ENCODE results near the gene UTF1. TPM values are rescaled to one million over a fixed set of nuclear protein-coding genes. Genes with fewer than 3 reads are reported as not detected.

The UTF1 gene
- under 1 TPM in 1 of 2 donors, not detected in 1; 0.52 TPM for total RNA-seq
- polyA plus RNA-seq, result under 1 TPM in 1 of 2 donors, not detected in 1; 0.06 TPM
- long read RNA-seq, donor 1, result 0 reads
- long read RNA-seq, donor 2, result 0 reads
- long read RNA-seq, donor 3, result 0 reads
- long read RNA-seq, donor 4, result 0 reads
- long read RNA-seq, donor 5, result 0 reads

GRCh38 chr10:133230044-133230361 lies at the start of gene UTF1:
TSS of gene UTF1 (plus strand) at chr10:133230217. CDS start at chr10:133230289, 72 bp downstream.
- H3K9ac ChIP-seq (ENCODE audit: insufficient read depth in 1 of 2, low read length in 2 of 2), result no peak within 1 kb of the TSS
- WGBS, 2 donors, result 1 to 3% methylated on average over 21 to 49 of the region's 49 CpGs
- H3K36me3 ChIP-seq (ENCODE audit: control insufficient read depth in 4 of 4, insufficient read depth in 4 of 4, low read length in 4 of 4), result no peaks in the 10 kb centered on the region
- H3K27me3 ChIP-seq (ENCODE audit: control insufficient read depth in 3 of 3, insufficient read depth in 3 of 3, low read length in 2 of 3), result peaks cover 35 to 54% (median 41%) of the 10 kb centered on the region in 3 donors
- TF ChIP-seq CTCF (IDR thresholded peaks at IDR 0.05; ENCODE audit: control extremely low read depth, extremely low read depth), result no peak
- H3K4me1 ChIP-seq (ENCODE audit: control insufficient read depth in 5 of 5, insufficient read depth in 5 of 5, low read length in 5 of 5), result peaks cover 0 to 5% (median 0%) of the 10 kb centered on the region in 5 donors
- DNase-seq, result no peak
- ATAC-seq (ENCODE audit: insufficient read depth, low FRiP score), result no peak
- H3K4me3 ChIP-seq, result no peak within 1 kb of the TSS
- H3K9me3 ChIP-seq (ENCODE audit: control insufficient read depth in 4 of 4, insufficient read depth in 3 of 4, low read length in 3 of 4), result peaks cover 0 to 7% (median 0%) of the 10 kb centered on the region in 4 donors
- no peak within 1 kb of the TSS for H3K27ac ChIP-seq (ENCODE audit: low read depth in 1 of 2, low read length in 1 of 2)

- Histone ChIP-seq H3K9ac (ENCODE audit: insufficient read depth in 1 of 2, low read length in 2 of 2) (no peak overlapping the region), H3K27me3 (ENCODE audit: control insufficient read depth in 3 of 3, insufficient read depth in 3 of 3, low read length in 2 of 3) (no peaks in the 10 kb centered on the region), H3K27ac (ENCODE audit: low read depth in 1 of 2, low read length in 1 of 2) (no peak overlapping the region), H3K36me3 (ENCODE audit: control insufficient read depth in 4 of 4, insufficient read depth in 4 of 4, low read length in 4 of 4) (peaks cover 0 to 7% (median 2%) of the 10 kb centered on the region in 4 donors), H3K4me3 (no peak overlapping the region), H3K4me1 (ENCODE audit: control insufficient read depth in 5 of 5, insufficient read depth in 5 of 5, low read length in 5 of 5) (no peaks in the 10 kb centered on the region), H3K9me3 (ENCODE audit: control insufficient read depth in 4 of 4, insufficient read depth in 3 of 4, low read length in 3 of 4) (peaks cover 0 to 13% (median 0%) of the 10 kb centered on the region in 4 donors)
- WGBS, 2 donors, result 90% methylated on average over 23 of the region's 23 CpGs
- ATAC-seq (ENCODE audit: insufficient read depth, low FRiP score) (no peak), DNase-seq (no peak)
- TF ChIP-seq CTCF (IDR thresholded peaks at IDR 0.05; ENCODE audit: control extremely low read depth, extremely low read depth), result no peak
These were observed 48.9 kb upstream of the UTF1 start for GRCh38 chr10:133180965-133181639.

- 76 to 85% methylated on average over 14 of the region's 14 CpGs for WGBS, 2 donors
- no peak for DNase-seq
- no peaks in the 10 kb centered on the region for H3K4me1 ChIP-seq (ENCODE audit: control insufficient read depth in 5 of 5, insufficient read depth in 5 of 5, low read length in 5 of 5)
These were observed 47.8 kb upstream of the UTF1 start for GRCh38 chr10:133182190-133182589.

More at GRCh38 chr10:133182190-133182589, 47.8 kb upstream of the UTF1 start:
- ATAC-seq (ENCODE audit: insufficient read depth, low FRiP score), result no peak
- H3K36me3 ChIP-seq (ENCODE audit: control insufficient read depth in 4 of 4, insufficient read depth in 4 of 4, low read length in 4 of 4), result peaks cover 0 to 7% (median 2%) of the 10 kb centered on the region in 4 donors
- TF ChIP-seq CTCF (IDR thresholded peaks at IDR 0.05; ENCODE audit: control extremely low read depth, extremely low read depth), result no peak
- no peaks in the 10 kb centered on the region for H3K27me3 ChIP-seq (ENCODE audit: control insufficient read depth in 3 of 3, insufficient read depth in 3 of 3, low read length in 2 of 3)
- H3K9ac ChIP-seq (ENCODE audit: insufficient read depth in 1 of 2, low read length in 2 of 2), result no peak overlapping the region
- no peak overlapping the region for H3K27ac ChIP-seq (ENCODE audit: low read depth in 1 of 2, low read length in 1 of 2)
- H3K4me3 ChIP-seq, result no peak overlapping the region
- H3K9me3 ChIP-seq (ENCODE audit: control insufficient read depth in 4 of 4, insufficient read depth in 3 of 4, low read length in 3 of 4), result peaks cover 0 to 12% (median 0%) of the 10 kb centered on the region in 4 donors
